KOPT-K1 (cell line): Measurements from ENCODE around the gene FUT4.
A peak's percentile ranks its signal among the peaks of the same experiment; 100 is the strongest.
"Not testable (repeated sequence)": the region's sequence is repeated elsewhere in the genome, so short reads cannot be mapped to it uniquely, and the experiment has no call there.

ENCODE experiments used
- H3K27ac ChIP-seq: fragments of 200-600 bp; sonication (generic); 2 replicates; pipeline ENCODE4 v1.5.1; 2016; ENCODE audit warnings: antibody characterized with exemption, mild to moderate bottlenecking, low read depth, low read length; ENCODE audit not compliant: poor library complexity, severe bottlenecking
- H3K36me3 ChIP-seq: fragments of 200-600 bp; sonication (generic); 2 replicates; pipeline ENCODE4 v1.5.1; 2017; ENCODE audit warnings: antibody characterized with exemption, mild to moderate bottlenecking, low read length, moderate library complexity; ENCODE audit not compliant: insufficient read depth
- H3K9me3 ChIP-seq: fragments of 200-600 bp; sonication (generic); 2 replicates; pipeline ENCODE4 v1.5.1; 2017; ENCODE audit warnings: antibody characterized with exemption, low read length, mild to moderate bottlenecking; ENCODE audit not compliant: insufficient read depth, poor library complexity, severe bottlenecking

Gene FUT4

GRCh38 chr11:94543695-94544645, at the start of gene FUT4:
TSS of gene FUT4 (plus strand) at chr11:94543921. CDS start at chr11:94544134, 213 bp downstream.
- peaks cover 24% of the 10 kb centered on the region for H3K36me3 ChIP-seq
- peak within 1 kb of the TSS; percentile 95 for H3K27ac ChIP-seq
- H3K9me3 ChIP-seq, result no peaks in the 10 kb centered on the region

- Histone ChIP-seq H3K9me3 (no peaks in the 10 kb centered on the region), H3K27ac (peak overlapping the region; percentile 81), H3K36me3 (peaks cover 45% of the 10 kb centered on the region)
Observed at GRCh38 chr11:94494126-94494680, 49.5 kb upstream of the FUT4 start.

- Histone ChIP-seq H3K36me3 (peaks cover 50% of the 10 kb centered on the region), H3K27ac (no peak overlapping the region), H3K9me3 (no peaks in the 10 kb centered on the region)
Observed at GRCh38 chr11:94500181-94500580, 43.5 kb upstream of the FUT4 start.

GRCh38 chr11:94501522-94501921, 42.2 kb upstream of the FUT4 start:
- Histone ChIP-seq H3K9me3 (no peaks in the 10 kb centered on the region), H3K27ac (no peak overlapping the region), H3K36me3 (peaks cover 47% of the 10 kb centered on the region)

GRCh38 chr11:94504689-94505293, 38.9 kb upstream of the FUT4 start:
- H3K36me3 ChIP-seq, result peaks cover 14% of the 10 kb centered on the region
- H3K9me3 ChIP-seq, result no peaks in the 10 kb centered on the region
- no peak overlapping the region for H3K27ac ChIP-seq

- not testable (repeated sequence) for H3K36me3 ChIP-seq, H3K9me3 ChIP-seq, H3K27ac ChIP-seq
Observed at GRCh38 chr11:94506513-94506912, 37.2 kb upstream of the FUT4 start.

GRCh38 chr11:94507485-94507884, 36.2 kb upstream of the FUT4 start:
- no peaks in the 10 kb centered on the region for H3K9me3 ChIP-seq

GRCh38 chr11:94511932-94512781, 31.6 kb upstream of the FUT4 start, which contains the start of gene C11orf97:
TSS of gene C11orf97 (plus strand) at chr11:94512461. CDS start at chr11:94512529, 68 bp downstream.
- no peak within 1 kb of the TSS for H3K27ac ChIP-seq
- no peaks in the 10 kb centered on the region for H3K36me3 ChIP-seq
- no peaks in the 10 kb centered on the region for H3K9me3 ChIP-seq

More at GRCh38 chr11:94507485-94507884, 36.2 kb upstream of the FUT4 start:
- no peaks in the 10 kb centered on the region for H3K36me3 ChIP-seq
- H3K27ac ChIP-seq, result no peak overlapping the region

- Histone ChIP-seq H3K9me3 (no peaks in the 10 kb centered on the region), H3K36me3 (no peaks in the 10 kb centered on the region), H3K27ac (no peak overlapping the region)
Observed at GRCh38 chr11:94513091-94513490, 30.6 kb upstream of the FUT4 start.

- Histone ChIP-seq H3K9me3 (no peaks in the 10 kb centered on the region), H3K27ac (no peak overlapping the region), H3K36me3 (no peaks in the 10 kb centered on the region)
Observed at GRCh38 chr11:94515398-94515797, 28.3 kb upstream of the FUT4 start.

- H3K36me3 ChIP-seq, result no peaks in the 10 kb centered on the region
- no peaks in the 10 kb centered on the region for H3K9me3 ChIP-seq
- H3K27ac ChIP-seq, result no peak overlapping the region
Observed at GRCh38 chr11:94516725-94517124, 27.0 kb upstream of the FUT4 start.

GRCh38 chr11:94518300-94518699, 25.4 kb upstream of the FUT4 start:
- Histone ChIP-seq H3K9me3 (no peaks in the 10 kb centered on the region), H3K27ac (no peak overlapping the region), H3K36me3 (no peaks in the 10 kb centered on the region)

GRCh38 chr11:94519478-94520084, 24.1 kb upstream of the FUT4 start:
- Histone ChIP-seq H3K36me3 (no peaks in the 10 kb centered on the region), H3K9me3 (no peaks in the 10 kb centered on the region), H3K27ac (no peak overlapping the region)

- no peaks in the 10 kb centered on the region for H3K9me3 ChIP-seq
- no peaks in the 10 kb centered on the region for H3K36me3 ChIP-seq
- no peak overlapping the region for H3K27ac ChIP-seq
Observed at GRCh38 chr11:94521684-94522083, 22.0 kb upstream of the FUT4 start.
